Testis (tissue), 2 donors: ENCODE data around the gene BACH1.

ENCODE experiments used
- POLR2A ChIP-seq: fragments of 450-650 bp; IDR thresholded peaks from one replicate; pipeline ENCODE4 v1.6.1; 2017; ENCODE audit warnings: antibody characterized with exemption, mild to moderate bottlenecking, moderate library complexity
- TF ChIP-seq, protein P1 (sequence below), 3 experiments: fragments of 450-650 bp in 2 of 3; fragments of 200-600 bp in 1 of 3; sonication (generic) in 1 of 3; IDR thresholded peaks; one replicate each; pipeline ENCODE4 v1.5.1; 2016 to 2019; ENCODE audit warnings: antibody characterized with exemption in 3 of 3, mild to moderate bottlenecking in 2 of 3, moderate library complexity in 1 of 3

GRCh38 chr21:29333406-29333805 is 34.7 kb downstream of the BACH1 start:
- TF ChIP-seq, protein P1, sequence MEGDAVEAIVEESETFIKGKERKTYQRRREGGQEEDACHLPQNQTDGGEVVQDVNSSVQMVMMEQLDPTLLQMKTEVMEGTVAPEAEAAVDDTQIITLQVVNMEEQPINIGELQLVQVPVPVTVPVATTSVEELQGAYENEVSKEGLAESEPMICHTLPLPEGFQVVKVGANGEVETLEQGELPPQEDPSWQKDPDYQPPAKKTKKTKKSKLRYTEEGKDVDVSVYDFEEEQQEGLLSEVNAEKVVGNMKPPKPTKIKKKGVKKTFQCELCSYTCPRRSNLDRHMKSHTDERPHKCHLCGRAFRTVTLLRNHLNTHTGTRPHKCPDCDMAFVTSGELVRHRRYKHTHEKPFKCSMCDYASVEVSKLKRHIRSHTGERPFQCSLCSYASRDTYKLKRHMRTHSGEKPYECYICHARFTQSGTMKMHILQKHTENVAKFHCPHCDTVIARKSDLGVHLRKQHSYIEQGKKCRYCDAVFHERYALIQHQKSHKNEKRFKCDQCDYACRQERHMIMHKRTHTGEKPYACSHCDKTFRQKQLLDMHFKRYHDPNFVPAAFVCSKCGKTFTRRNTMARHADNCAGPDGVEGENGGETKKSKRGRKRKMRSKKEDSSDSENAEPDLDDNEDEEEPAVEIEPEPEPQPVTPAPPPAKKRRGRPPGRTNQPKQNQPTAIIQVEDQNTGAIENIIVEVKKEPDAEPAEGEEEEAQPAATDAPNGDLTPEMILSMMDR (IDR thresholded peaks at IDR 0.05), result no peak
- no peak for TF ChIP-seq POLR2A
